ENCODE data around the gene CCN2.

The CCN2 gene

GRCh38 chr6:131950767-131951575 is at the start of gene CCN2:
Gene CCN2, minus strand, starts transcription at chr6:131951372. Its CDS starts 200 bp downstream, at chr6:131951172.
- DNase-seq (ENCODE audit: low read depth, low spot score): no peak

GRCh38 chr6:132000296-132000695 is 49.1 kb upstream of the CCN2 start:
- DNase-seq (ENCODE audit: low read depth, low spot score): no peak

DNA sequence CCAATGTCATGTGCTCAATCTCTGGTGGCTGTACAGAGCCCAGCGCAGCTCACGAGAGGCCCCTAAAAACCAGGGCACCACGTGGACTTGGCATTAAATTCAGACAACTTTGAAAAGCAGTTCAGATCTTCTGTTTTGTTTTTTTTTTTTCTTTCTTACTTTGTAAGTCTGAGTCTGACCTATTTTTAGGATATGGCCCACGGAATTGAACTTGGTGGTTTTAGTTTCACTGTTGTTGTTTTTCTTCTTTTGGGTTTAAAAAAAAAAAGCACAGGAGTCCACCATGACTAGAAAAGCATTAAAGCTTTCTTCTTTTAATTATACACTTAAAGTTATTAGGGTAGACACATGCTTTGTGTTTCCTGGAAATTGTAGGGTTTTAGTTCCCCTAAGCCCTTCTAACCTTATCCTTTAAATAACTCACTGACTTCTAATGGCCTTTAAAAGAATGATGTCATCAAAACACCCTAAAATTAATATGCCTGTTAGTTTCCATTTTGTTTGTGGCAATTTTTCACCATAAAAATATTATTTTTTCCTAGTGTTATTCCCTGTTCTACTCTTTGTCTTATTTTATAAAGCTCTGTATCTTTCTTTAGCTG is 48.5 kb upstream of the CCN2 start:
- DNase-seq (ENCODE audit: low read depth, low spot score): no peak

- no peak for DNase-seq (ENCODE audit: low read depth, low spot score)
Observed at GRCh38 chr6:131998255-131998982, 47.2 kb upstream of the CCN2 start.

DNA sequence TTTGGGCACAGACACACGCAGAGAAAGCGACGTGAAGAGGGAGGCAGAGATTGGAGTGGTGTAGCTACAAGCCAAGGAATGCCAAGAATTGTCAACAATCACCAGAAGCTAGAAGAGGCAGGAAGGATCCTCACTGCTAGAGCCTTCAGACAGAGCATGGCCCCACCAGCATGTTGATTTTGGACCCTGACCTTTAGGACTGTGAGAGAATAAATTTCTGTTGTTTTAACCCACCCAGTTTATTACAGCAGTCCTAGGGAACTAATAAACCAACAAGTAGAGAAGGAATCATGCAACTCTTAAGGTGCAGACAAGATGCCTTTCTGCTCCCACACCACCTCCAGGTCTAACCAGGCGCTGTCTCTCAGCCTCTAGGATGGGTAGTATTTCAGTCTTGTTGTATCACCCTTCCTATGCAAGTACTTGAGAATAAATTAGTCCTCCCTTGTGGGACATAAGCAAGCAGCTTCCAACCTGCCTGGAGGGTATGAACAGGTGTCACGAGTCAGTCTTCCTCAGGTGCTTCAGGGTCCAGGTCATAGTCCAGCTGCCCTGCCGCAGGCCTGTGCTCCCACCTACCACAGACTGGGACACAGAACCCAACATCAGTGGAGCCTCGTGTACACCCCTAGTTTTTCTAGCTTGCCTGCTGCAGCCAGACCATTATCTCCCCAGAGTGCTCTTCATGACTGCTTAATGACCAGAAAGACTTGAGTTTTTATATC is 46.4 kb upstream of the CCN2 start:
- no peak for DNase-seq (ENCODE audit: low read depth, low spot score)

DNA sequence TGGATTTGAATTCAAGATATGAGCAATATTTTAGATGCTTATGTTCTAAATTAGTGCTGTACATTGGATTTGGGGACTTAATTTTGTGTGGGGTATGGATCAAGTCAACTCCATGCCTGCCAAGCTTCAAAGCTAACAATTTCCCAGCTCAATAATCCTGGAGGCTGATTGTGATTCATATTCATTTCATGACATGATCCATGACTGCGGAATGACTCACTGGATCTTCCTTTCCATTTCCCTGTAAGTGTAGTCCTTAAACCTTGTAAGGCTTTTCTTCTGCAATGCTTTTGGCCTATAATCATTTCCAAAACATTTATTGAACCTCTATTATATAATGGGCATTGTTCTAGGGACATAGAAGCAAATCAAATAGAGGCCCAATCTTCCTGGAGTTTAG is 44.7 kb upstream of the CCN2 start:
- DNase-seq (ENCODE audit: low read depth, low spot score): no peak

- no peak for DNase-seq (ENCODE audit: low read depth, low spot score)
Observed at GRCh38 chr6:131992557-131992956, 41.4 kb upstream of the CCN2 start.

DNA sequence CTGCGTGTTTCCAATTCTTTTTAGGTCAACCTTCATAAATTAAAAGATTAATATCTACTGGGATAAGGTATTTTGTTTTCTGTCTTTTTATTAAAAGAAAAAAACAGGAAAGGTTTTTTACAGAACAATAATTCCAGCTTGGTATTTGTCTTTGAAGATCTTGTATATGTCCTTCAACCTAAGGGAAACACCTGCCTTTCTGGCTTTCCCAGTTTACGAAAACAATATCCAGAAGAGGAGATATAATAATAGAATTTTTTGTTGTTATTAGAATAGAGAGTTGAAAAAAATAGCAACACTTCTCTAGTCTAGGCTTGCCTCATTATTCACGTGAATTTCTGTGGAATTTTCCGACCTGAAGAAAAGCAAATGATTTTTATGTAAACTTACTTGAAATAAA is 37.9 kb upstream of the CCN2 start:
- no peak for DNase-seq (ENCODE audit: low read depth, low spot score)

DNA sequence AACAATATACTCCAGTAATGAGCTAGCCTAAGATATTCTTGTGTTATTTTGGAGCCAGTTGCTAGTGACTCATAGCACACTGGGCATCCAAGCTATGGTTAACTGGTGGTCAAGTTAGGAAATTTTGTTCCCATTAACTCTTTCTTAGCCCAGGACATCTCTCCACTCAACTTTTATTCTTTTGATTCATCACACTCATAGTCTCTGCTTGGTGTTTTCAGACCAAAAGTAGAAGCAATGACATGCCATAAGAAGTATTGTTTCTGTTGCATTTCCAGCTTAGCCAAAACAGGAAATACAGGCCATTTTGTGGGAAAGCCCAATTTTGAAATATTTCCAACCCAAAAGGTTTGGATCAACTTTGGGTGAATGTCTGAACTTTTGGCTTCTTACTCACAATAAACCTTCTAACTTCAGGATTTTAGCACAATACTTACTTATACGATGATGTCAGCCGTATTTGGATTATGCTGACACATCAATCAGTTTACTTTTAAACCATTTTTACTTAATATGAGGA is 31.6 kb upstream of the CCN2 start:
- no peak for DNase-seq (ENCODE audit: low read depth, low spot score)

DNA sequence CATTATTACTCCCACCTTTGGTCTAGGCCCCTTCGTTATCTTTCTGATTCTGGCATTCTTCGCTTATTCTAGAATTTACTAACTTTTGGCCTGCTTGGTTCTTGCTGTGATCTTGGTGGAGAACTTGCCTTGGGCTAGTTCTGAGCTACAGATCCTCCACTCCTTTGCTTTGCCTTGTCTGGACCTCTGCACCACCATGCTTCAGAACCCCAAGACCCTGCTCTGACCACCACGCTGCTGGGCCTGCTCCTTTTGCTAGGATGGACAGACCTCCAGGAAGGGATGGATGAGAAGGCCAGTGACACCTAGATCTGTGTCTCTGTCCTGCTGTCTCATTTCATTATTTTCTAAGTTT is 30.4 kb upstream of the CCN2 start:
- no peak for DNase-seq (ENCODE audit: low read depth, low spot score)

- DNase-seq (ENCODE audit: low read depth, low spot score): no peak
Observed at GRCh38 chr6:131980791-131981623, 29.8 kb upstream of the CCN2 start.

- no peak for DNase-seq (ENCODE audit: low read depth, low spot score)
Observed at GRCh38 chr6:131980338-131980790, 29.2 kb upstream of the CCN2 start.

- DNase-seq (ENCODE audit: low read depth, low spot score): no peak
Observed at GRCh38 chr6:131979515-131980337, 28.6 kb upstream of the CCN2 start.

DNA sequence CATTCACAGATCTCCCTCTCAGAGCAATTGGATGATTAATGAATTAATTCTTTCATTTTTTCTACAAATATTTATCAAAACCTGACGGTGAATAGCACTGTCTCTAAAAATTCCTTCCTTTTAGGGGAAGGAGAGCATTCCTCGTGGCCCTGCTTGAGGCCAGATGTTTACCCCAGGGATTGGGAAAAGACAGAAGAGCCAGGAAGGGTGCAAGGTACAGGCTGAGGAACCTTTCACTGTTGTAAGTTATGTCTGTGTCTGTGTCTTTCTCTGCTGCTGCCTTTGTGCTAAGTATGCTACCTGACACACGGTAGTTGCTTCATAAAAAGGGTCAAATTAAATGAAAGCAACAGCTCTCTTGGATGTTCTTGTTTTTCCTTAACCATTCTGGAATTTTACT is 27.4 kb upstream of the CCN2 start:
- no peak for DNase-seq (ENCODE audit: low read depth, low spot score)

- no peak for DNase-seq (ENCODE audit: low read depth, low spot score)
Observed at GRCh38 chr6:131976545-131977061, 25.4 kb upstream of the CCN2 start.

DNA sequence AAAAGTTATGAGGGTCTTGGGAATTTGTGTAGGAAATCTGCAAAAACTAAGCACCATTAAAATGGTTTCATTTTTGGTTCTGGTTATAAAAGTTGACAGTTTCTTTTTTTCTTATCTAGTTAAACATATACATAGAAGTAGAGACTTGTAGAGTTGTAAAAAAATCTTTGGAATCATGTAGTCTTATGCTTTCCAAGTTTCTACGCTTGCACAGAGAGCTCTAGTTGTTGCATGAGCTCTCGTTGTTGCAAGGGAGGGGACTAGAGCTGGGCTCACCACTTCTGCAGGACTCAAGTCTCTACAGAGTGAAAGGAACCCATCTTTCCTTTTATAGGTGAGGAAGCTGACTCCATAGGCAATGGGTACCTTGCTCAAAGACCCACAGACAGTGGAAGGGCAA is 21.6 kb upstream of the CCN2 start:
- DNase-seq (ENCODE audit: low read depth, low spot score): no peak

DNA sequence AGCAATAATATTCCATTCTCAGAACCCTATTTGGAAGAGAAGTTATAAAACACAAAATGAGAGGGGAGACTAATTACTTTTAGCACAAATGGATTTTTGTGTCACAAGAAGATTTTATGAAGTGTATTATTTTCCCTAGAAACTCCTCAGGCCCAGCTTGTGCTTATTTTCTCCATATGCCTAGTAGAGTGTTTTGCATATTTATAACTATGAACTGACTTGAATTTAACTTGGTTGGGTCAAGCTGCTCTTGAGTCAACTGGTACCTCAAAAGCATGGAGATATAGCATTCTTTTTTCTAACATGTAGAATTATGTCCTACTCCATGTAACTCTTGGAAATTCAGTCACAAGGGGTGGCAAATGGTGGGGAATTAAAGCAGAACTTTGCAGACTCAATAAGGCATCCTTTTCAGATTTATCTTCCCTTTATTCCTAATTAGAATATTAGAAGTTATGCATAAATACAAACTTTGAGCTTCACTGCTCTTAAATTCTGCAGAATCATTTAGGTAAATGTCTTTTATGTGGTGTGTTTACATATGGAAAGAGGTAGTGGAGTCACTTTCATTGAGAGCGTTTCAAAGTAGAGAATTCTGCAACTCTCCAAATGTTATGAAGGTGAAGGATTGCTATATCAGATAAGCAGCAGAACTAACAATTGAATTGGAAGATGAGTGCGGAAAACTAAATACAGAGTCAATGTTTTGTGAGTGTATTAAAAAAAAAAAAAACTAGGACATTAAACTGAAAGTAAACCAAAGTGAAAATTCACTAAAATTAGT is 19.1 kb upstream of the CCN2 start:
- no peak for DNase-seq (ENCODE audit: low read depth, low spot score)

GRCh38 chr6:131968656-131969055 is 17.5 kb upstream of the CCN2 start:
- no peak for DNase-seq (ENCODE audit: low read depth, low spot score)

GRCh38 chr6:131967948-131968347 is 16.8 kb upstream of the CCN2 start:
- DNase-seq (ENCODE audit: low read depth, low spot score): no peak
